Stomach (tissue), 9 donors: ENCODE measurements around the gene FBXO47. TPM values are rescaled to one million over a fixed set of nuclear protein-coding genes. Genes with fewer than 3 reads are reported as not detected.

Experiments used
- DNase-seq, 2 donors: peaks; one replicate each; pipeline versions ENCODE4 v3.0.0 to v3.0.0-alpha.2; 2013 to 2019
- H3K27ac ChIP-seq, 5 donors: fragments of 200-600 bp in 4 of 5; sonication (generic) in 4 of 5; one replicate each; pipeline ENCODE4 v1.5.1; 2013 to 2019; ENCODE audit warnings: mild to moderate bottlenecking in 1 of 5, moderate library complexity in 1 of 5
- H3K27me3 ChIP-seq, 3 donors: fragments of 200-600 bp; sonication (generic); one replicate each; pipeline ENCODE4 v1.5.1; 2017 to 2019; ENCODE audit warnings: mixed run types in 1 of 3
- H3K36me3 ChIP-seq, 4 donors: fragments of 200-600 bp; sonication (generic); 1 replicate in 3 of 4; 2 replicates in 1 of 4; pipeline ENCODE4 v1.5.1; 2016 to 2019
- H3K4me1 ChIP-seq, 4 donors: fragments of 200-600 bp; sonication (generic); one replicate each; pipeline ENCODE4 v1.5.1; 2016 to 2019
- H3K4me3 ChIP-seq, 4 donors: fragments of 200-600 bp; sonication (generic) in 3 of 4; one replicate each; pipeline ENCODE4 v1.5.1; 2016 to 2019; ENCODE audit warnings: mild to moderate bottlenecking in 1 of 4
- H3K9me3 ChIP-seq, 4 donors: fragments of 200-600 bp; sonication (generic); one replicate each; pipeline ENCODE4 v1.5.1; 2016 to 2019
- EP300 ChIP-seq: sonication (generic); formaldehyde crosslinking; IDR thresholded peaks from one replicate; pipeline ENCODE4 v1.6.1; 2017; ENCODE audit warnings: antibody characterized with exemption
- POLR2A ChIP-seq, 4 donors: fragments of 450-650 bp; IDR thresholded peaks; one replicate each; pipeline ENCODE4 v1.6.1; 2016; ENCODE audit warnings: antibody characterized with exemption in 4 of 4, control low read depth in 2 of 4, mild to moderate bottlenecking in 1 of 4, moderate library complexity in 1 of 4
- POLR2AphosphoS5 ChIP-seq, 3 donors: sonication (generic); formaldehyde crosslinking; IDR thresholded peaks; one replicate each; pipeline ENCODE4 v1.6.1; 2016; ENCODE audit warnings: antibody characterized with exemption in 3 of 3
- WGBS, 5 donors: extraction: QIAGEN DNeasy Blood & Tissue Kit in 3 of 5; methylation state at CpG; one replicate each; pipeline versions ENCODE4 v1.1.5 to v1.1.7; 2013 to 2018; 5-methylcytosine and 5-hydroxymethylcytosine counted together
- intact Hi-C: fragments of 100-400 bp; cut with DNase I; formaldehyde crosslinking; loops from one replicate; pipeline ENCODE4 v1.15.1; 2023; ENCODE audit warnings: low total_unique reads
- polyA plus RNA-seq, 3 donors: library from polyadenylated mRNA; stranded (reverse); fragments of 200-250 nt; gene quantifications; one replicate each; pipeline ENCODE4 v1.2.3, GENCODE V29; 2013
- total RNA-seq, 5 donors: library from RNA; depleted of rRNA; stranded (reverse); fragments of >200 nt; gene quantifications; one replicate each; pipeline versions ENCODE4 v1.1.0 to v1.2.3, GENCODE V29; 2014 to 2016
- TF ChIP-seq, protein P1 (sequence below), 7 experiments: fragments of 450-650 bp in 4 of 7; fragments of 200-600 bp in 3 of 7; sonication (generic) in 3 of 7; IDR thresholded peaks; one replicate each; pipeline ENCODE4 v1.5.1; 2016 to 2019; ENCODE audit warnings: antibody characterized with exemption in 7 of 7, control low read depth in 2 of 7, mild to moderate bottlenecking in 1 of 7
- donor health status: healthy with polysubstance abuse.
- donor health status: Bipolar disorder and iron deficiency.
- donor health status: healthy.

The FBXO47 gene
- total and polyA plus RNA-seq, 8 donors = not detected

GRCh38 chr17:39014044-39014794 is 47.0 kb upstream of the FBXO47 start:
- no peak overlapping the region for H3K4me3 ChIP-seq
- H3K4me1 ChIP-seq = peaks cover 0 to 9% (median 3%) of the 10 kb centered on the region in 4 donors
- intact Hi-C loops = no loop called here
- no peaks in the 10 kb centered on the region for H3K9me3 ChIP-seq
- peaks cover 0 to 3% (median 0%) of the 10 kb centered on the region in 3 donors for H3K27me3 ChIP-seq
- H3K27ac ChIP-seq = peak overlapping the region in 2 of 5 donors; percentile 19 to 49
- TF ChIP-seq POLR2AphosphoS5 (IDR thresholded peaks at IDR 0.05) (no peak), POLR2A (IDR thresholded peaks at IDR 0.05) (no peak), EP300 (no peak)
- TF ChIP-seq, protein P1, sequence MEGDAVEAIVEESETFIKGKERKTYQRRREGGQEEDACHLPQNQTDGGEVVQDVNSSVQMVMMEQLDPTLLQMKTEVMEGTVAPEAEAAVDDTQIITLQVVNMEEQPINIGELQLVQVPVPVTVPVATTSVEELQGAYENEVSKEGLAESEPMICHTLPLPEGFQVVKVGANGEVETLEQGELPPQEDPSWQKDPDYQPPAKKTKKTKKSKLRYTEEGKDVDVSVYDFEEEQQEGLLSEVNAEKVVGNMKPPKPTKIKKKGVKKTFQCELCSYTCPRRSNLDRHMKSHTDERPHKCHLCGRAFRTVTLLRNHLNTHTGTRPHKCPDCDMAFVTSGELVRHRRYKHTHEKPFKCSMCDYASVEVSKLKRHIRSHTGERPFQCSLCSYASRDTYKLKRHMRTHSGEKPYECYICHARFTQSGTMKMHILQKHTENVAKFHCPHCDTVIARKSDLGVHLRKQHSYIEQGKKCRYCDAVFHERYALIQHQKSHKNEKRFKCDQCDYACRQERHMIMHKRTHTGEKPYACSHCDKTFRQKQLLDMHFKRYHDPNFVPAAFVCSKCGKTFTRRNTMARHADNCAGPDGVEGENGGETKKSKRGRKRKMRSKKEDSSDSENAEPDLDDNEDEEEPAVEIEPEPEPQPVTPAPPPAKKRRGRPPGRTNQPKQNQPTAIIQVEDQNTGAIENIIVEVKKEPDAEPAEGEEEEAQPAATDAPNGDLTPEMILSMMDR (IDR thresholded peaks at IDR 0.05) = no peak
- no peaks in the 10 kb centered on the region for H3K36me3 ChIP-seq
- no peak for DNase-seq
- 70 to 88% (median 86%) methylated on average over 4 of the region's 4 CpGs for WGBS, 5 donors

GRCh38 chr17:39012725-39013124 is 45.5 kb upstream of the FBXO47 start:
- 88 to 92% (median 91%) methylated on average over 7 of the region's 7 CpGs for WGBS, 5 donors
- H3K36me3 ChIP-seq = no peaks in the 10 kb centered on the region
- intact Hi-C loops = no loop called here
- no peak overlapping the region for H3K4me3 ChIP-seq
- TF ChIP-seq EP300 = no peak
- TF ChIP-seq, protein P1 (IDR thresholded peaks at IDR 0.05) = no peak
- no peak for TF ChIP-seq POLR2AphosphoS5 (IDR thresholded peaks at IDR 0.05)
- no peak for TF ChIP-seq POLR2A (IDR thresholded peaks at IDR 0.05)
- H3K27ac ChIP-seq = no peak overlapping the region
- peaks cover 0 to 3% (median 0%) of the 10 kb centered on the region in 3 donors for H3K27me3 ChIP-seq
- peaks cover 0 to 2% (median 0%) of the 10 kb centered on the region in 4 donors for H3K4me1 ChIP-seq
- no peak for DNase-seq
- no peaks in the 10 kb centered on the region for H3K9me3 ChIP-seq

GRCh38 chr17:39011907-39012468 is 44.8 kb upstream of the FBXO47 start:
- no peaks in the 10 kb centered on the region for H3K9me3 ChIP-seq
- H3K4me1 ChIP-seq = no peaks in the 10 kb centered on the region
- no peaks in the 10 kb centered on the region for H3K36me3 ChIP-seq
- intact Hi-C loops = no loop called here
- no peak for DNase-seq
- peaks cover 0 to 3% (median 0%) of the 10 kb centered on the region in 3 donors for H3K27me3 ChIP-seq
- H3K4me3 ChIP-seq = no peak overlapping the region
- H3K27ac ChIP-seq = no peak overlapping the region
- TF ChIP-seq, protein P1 (IDR thresholded peaks at IDR 0.05) = no peak
- no peak for TF ChIP-seq EP300
- no peak for TF ChIP-seq POLR2A (IDR thresholded peaks at IDR 0.05)
- TF ChIP-seq POLR2AphosphoS5 (IDR thresholded peaks at IDR 0.05) = no peak
- 42 to 81% (median 51%) methylated on average over 9 to 14 of the region's 14 CpGs for WGBS, 5 donors

- H3K9me3 ChIP-seq = no peaks in the 10 kb centered on the region
- TF ChIP-seq POLR2A (IDR thresholded peaks at IDR 0.05) (no peak), EP300 (no peak)
- TF ChIP-seq, protein P1 (IDR thresholded peaks at IDR 0.05) = no peak
- H3K4me3 ChIP-seq = no peak overlapping the region
- intact Hi-C loops = no loop called here
- DNase-seq = no peak
- H3K4me1 ChIP-seq = no peaks in the 10 kb centered on the region
- peaks cover 0 to 9% (median 3%) of the 10 kb centered on the region in 3 donors for H3K27me3 ChIP-seq
- 65 to 82% (median 70%) methylated on average over 3 of the region's 3 CpGs for WGBS, 5 donors
- H3K36me3 ChIP-seq = no peaks in the 10 kb centered on the region
- H3K27ac ChIP-seq = no peak overlapping the region
These were observed 42.4 kb upstream of the FBXO47 start for GRCh38 chr17:39009581-39010001.
